HG03469 (cell line): ENCODE data around the gene ODC1.
"Not testable (repeated sequence)": the region's sequence is repeated elsewhere in the genome, so short reads cannot be mapped to it uniquely, and the experiment has no call there.

ENCODE experiments used
- ATAC-seq: cut with Tn5 transposase; IDR thresholded peaks from one replicate; pipeline ENCODE4 v1.9.1; 2021; ENCODE audit warnings: mild to moderate bottlenecking, moderate library complexity, moderate number of reproducible peaks; ENCODE audit not compliant: unreplicated experiment

ODC1 gene

DNA sequence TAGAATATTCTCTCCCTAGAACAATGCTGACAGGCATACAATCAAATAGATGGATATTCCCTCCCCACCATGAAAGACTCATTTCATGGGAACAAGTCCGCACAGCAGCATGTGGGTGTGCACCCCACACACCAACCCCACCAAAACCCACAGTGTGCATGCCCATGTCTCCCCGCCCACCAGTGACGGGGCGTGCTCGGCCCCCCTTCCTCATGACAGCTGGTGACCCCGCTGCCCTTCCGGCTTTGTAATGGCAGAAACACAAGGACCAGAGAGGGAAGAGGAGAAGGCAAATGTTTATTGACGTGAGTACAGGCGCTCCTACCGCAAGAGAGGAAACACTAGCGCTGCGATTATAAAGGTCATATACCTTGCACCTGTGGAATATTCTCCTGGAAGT, 30.8 kb upstream of the ODC1 start:
- no peak for ATAC-seq

DNA sequence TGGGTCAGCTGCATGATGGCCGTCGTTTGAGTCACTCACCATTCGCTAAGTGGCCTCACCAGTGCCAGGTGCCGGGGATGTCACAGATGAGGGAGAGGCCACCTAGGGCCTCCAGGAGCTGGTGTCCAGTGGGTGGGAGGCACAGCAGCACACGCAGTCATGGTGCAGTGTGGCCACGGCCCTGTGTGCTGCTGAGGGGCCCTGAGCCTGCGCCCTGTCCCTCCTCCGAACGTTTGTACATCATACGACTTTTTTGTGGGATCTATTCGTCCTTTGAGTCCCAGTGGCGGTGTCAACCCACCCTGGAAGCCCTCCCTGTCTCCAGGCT, 30.1 kb upstream of the ODC1 start:
- no peak for ATAC-seq

DNA sequence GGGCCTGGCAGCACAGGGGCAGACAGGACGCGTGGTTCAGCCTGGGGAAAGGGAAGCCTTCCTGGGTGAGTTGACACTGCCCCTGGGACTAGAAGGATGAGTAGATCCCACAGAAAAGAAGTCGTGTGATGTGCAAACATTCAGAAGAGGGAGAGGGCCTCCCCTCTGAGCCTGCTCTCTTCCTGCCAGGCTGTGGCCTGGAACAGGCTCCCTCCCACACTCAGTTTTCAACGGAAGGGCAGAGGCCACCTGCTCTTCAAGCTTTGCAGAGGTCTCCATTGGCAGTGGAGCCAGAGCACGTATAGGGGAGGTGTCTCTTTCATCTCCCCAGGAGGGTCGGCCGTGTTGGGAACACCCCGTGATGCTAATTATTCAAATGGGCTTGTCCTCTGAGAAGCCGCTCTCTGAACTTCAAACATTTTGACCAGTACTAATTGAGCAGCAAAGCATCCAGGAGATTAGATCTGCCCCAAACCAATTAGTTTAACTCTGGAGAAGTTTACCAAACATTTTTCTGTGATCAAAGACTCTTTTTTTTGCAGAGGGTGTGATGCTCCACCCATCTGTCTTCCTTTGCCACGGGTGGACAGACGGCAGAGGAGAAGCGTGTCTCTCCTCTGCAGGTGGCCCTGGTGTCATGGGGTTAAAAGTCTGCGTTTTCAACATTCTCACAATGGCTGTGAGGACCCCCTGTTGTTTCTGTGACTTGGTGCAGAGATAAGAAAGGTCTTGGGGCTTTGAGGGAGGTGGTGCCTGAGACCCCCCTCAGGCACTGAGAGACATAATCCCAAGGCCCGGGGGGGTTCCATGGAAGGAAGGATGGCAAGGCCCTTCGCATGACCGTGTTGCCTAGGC, 29.5 kb upstream of the ODC1 start:
- ATAC-seq: no peak

DNA sequence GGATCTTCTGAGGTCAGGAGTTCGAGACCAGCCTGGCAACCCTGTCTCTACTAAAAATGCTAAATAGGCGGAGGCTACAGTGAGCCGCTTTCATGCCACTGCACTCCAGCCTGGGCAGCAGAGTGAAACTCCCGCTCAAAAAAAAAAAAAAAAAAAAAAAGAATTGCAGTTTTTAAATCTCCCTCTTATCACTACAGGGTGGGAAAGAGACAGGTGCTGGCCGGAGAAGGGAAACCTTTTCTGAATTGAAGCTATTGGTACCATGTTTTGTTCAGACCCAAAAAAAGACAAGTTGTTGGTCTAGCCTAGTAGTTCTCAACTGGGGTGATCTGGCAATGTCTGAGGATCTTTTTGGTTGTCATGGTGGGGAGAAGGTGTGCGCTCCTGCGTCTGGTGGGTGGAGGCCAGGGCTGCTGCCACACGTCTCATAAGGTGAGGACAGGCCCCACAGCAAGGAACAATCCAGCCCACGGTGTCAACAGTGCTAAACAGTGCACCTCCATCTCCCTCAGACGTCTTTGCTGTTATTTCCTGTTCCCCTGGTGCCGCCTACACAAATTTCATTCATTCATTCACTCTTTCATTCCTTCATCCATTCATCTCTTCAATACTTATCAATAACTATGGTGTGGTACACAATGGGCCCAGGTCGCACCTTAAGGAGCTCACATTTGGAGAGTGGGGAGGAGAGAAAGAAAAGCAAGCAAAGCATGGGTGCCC, 28.8 kb upstream of the ODC1 start:
- ATAC-seq: no peak

DNA sequence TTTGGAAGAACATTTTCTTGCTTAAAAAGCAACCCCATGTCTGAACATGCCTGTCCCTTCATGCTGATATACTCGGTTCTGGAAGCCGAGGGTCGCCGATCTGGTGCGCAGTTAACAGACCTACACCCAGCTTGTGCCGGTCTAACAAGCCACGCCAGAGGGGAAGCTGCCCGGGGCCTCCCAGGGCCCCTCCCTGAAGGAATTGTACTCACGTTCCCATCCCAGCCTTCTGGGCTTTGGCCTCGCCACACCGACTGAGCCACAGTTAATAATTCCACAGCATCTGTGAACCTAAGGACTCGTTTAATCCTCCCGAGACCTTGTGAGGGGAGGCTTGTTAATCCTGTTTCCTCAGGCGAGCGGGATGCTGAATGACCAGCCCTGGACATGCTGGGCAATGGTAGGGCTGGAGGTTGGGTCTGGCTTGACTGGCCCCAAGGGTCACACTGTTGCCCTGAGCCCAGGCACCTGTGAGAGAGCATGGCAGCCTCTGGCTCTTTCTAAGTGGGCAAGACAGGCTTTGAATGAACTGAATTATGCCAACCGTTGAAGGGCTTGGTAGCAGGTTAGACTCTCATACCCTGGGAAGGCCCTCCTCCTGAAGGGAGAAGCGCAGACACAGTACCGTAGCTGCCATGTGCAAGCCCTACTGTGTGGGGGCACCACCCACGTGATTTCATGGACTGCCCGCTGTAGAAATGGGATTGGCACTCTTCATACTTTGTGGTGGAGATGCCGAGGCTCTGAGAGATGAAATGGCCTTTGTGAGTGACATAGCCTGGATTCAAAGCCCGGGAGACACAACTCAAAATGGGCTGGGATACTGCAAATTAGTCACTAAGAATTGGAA, 27.9 kb upstream of the ODC1 start:
- ATAC-seq: no peak

DNA sequence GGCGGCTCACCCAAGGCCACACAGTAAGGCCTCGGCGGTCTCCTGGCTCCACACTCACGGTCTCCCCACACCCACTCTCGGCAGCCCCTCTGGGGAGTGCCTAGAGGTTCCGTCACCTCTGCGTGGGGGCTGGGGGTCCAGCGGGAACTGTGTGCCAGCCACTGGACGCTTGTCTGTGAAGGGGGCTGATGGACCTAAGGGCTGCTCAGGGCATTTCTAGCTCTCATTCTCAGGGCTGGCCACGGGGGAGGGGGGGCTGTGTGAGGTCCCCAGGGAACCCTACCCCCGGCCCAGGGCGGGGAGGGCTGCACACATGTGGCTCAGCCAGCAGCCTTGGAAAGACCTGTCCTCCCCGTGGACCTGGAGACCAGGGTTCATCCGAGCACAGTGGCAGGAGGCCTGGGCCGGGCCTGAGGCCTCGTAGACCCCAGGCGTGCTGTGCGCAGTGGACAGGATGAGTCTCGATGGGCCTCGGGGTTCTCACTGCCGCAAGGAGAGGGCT, 27.1 kb upstream of the ODC1 start:
- no peak for ATAC-seq

DNA sequence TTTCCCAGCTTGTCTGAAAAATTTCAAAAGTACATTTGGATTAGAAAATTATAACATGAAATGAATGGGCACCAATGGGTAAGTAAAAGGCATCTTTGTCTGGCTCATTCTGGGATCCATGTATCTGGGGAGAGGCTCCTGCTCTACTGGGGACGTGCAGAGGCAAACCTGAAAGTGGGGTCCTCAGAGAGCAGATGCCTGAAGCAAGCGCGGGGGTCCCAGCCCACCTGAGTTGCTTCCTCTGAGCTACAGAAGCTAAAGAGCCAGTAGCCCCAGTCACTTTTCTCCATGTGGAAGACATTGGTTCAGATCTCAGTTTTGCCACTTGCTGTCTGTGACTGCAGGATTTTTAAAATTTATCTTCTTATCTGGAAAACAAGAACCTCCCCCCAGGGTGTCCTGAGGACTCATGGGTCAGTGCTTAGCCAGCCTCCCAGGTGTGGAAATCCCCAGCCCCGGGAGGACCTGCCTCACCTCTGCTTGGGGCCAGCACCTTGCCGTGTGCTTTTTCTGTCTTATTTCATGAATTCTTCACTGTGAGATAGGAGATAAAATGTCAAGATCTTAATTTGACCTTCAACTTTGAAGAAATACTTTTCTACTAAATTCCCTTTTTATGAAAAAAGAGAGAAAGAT, 25.1 kb upstream of the ODC1 start:
- ATAC-seq: no peak

DNA sequence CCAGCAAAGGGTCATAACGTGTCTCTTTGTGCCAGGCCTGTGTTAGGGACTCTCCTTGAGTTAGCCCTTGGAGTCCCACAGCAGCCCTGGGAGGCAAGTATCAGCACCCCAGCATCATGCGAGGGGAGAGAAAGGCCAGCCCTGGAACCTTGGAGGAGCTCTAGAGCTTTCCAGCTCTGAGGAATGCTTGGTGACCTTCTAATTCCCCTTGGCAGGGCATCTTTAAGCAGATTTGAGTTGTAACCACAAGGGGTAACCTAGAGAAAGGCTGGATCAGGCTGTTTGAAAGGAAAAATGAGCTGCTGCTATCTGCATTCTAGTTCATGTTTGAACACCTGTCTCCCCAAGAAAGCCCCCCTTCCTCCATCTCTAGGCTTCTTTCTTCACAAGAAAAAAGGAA, 23.8 kb upstream of the ODC1 start:
- no peak for ATAC-seq

DNA sequence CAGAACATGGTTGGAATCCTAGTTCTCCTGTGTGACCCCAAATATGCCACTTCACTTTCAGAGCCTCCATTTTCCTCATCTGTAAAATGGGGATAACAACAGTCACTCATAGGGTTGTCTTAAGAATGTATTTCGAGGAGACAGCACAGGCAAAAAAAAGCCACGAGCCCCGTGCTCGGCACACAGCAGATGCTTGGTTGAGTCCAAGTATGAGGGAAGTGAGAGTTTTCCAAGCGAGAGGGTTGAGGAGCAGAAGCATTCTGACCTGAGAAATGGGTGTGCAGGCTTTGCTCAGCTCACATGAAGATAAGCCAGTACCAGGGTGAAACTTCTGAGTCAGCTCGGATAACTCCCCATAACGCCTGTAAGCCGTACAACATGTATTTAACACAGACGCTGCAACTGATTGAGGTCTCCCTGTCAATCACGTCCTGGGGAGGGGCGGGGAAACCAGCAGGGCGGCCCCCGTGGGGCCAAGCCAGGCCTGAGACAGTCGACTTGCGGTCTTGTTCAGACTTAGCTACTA, 23.0 kb upstream of the ODC1 start:
- no peak for ATAC-seq

DNA sequence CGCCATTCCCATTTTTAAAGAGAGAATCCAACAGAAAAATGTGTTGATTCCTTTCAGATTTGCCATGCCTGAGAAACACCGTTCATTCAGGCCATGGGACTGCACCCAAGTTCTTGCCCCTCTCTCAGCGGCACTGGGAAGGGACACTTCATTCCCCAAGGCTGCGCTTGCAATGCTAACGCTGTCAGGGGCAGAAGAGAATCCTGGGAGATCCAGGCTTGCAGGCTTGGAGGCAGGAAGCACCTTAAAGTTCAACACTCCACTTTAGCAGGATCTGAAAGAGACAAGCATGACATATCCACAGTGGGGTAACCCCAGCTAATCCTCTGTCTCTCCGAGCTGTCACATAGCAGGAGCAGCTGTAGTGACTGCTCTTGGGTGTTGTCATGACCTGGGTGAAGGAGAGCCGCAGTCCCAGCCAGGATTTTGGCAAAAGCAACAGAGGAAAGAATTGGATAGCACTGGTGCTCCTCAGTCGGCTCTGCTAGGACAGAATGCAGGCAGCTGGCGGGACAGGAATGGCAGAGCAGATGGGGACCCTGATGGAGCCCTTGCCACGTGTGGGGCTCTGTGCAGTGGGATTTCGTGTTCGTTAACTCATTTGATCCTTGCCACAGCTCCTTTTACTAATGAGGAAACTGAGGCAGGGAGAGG, 22.0 kb upstream of the ODC1 start:
- no peak for ATAC-seq

DNA sequence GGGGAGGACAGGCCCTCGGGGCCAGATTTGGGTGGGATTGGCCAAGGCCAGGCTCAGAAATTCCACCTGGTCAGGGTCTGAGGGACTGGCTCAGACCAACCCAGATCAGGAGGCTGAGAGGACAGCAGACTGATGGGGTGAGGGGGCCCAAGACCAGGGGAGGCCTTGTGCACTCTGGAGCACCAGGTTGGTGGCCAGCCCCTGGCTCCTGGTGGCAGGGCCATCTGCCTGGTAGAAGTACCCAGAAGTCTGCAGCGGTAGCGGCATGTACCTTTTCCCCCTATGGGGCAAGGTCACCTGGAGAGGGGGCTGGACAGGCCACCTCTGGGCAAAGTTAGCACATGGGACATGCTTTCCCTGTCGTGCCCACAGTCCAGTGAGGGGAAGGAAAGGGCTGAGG, 21.2 kb upstream of the ODC1 start:
- ATAC-seq: no peak

DNA sequence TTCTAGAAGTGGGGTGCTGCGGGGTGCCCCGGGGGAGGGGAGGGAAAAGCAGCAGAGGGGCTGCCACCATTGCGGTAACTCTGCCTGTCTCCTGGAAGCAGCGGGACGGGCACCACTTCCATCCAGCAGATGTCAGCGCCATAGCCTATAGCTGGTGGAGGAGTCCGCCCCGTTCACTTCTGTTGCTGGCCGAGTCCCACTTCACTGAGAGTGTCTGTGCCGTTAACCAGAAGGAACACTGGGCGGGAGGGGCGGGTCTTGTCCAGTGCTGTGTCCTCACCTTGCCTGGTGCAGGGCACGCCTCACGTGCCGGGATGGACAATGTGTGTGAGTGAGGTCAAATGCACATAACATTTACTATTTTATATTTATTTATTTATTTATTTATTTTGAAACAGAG, 19.3 kb upstream of the ODC1 start:
- no peak for ATAC-seq

DNA sequence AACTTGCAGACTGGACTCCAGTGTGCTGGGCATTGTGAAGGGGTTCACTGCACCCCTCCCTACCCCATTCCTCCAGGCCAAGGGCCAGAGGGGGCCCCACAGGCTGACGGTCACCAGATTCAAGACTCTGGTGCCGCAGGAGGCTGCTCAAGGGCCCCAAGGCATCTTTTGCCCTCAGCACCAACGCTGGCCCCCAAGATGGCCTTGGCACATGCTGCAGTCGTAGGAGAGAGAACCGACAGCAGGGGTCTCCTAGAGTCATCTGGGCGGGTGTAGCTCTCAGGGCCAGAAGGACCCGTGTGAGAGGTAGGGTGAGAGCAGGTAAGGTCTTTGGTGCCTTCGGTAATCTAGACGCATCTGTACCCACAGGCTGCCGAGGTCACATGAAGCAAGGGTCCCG, 18.7 kb upstream of the ODC1 start:
- no peak for ATAC-seq

DNA sequence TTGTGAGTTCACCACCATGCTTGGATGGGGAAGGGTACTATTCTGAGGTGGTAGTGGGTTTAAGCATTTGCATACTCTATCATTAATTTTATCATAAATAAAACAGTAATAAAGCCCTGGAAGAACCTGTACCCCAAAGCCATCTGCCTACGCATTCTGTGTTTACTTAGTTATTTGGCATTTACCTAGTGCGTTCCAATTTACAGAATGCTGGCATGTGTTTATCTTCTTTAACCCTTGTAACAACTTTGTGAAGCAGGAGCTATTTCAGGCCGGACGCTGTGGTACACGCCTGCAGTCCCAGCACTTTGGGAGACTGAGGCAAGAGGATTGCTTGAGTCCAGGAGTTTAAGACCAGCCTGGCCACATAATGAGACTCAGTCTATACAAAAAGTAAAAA, 17.8 kb upstream of the ODC1 start:
- no peak for ATAC-seq

DNA sequence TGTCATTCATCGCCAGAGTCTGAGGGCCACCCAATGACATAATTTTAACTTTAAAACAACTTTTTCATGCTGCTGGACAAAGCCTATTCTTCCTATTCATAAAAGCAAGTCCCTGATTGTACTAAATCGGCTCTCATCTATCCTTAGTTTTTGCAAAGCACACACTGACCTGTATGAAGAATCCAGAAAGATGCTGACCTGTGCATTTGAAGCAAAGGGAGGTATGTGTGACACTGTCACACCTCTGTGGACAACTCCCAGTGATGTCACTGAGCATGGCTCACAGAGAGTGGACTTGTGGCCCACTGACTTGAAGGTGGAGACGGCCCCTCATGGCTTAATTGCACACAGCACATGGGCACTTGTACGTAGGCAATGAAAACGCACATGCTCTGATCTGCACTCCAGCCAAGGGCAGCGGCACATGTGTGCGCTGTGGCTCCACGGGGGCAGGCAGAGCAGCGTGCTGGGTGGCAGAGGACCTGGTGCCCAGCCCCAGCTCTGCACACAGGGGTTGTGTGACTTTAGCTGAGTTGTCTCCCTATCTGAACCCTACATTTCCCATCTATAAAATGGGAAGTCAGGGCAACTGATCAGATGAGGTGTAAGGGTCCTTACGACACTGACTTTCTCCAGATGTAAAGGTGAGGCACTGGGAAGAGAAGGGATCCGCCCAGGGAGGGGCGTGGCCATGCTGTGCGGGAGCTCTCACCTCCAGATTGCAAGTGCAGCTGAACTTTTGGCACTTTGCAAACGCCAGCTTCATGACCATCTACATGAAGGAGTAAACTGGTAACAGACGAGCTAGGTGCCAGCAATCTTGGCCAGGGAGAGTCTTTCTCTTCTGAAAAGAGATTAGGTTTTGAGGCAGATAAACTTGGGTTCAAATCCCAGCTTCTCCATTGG, 14.3 kb upstream of the ODC1 start:
- ATAC-seq: no peak

DNA sequence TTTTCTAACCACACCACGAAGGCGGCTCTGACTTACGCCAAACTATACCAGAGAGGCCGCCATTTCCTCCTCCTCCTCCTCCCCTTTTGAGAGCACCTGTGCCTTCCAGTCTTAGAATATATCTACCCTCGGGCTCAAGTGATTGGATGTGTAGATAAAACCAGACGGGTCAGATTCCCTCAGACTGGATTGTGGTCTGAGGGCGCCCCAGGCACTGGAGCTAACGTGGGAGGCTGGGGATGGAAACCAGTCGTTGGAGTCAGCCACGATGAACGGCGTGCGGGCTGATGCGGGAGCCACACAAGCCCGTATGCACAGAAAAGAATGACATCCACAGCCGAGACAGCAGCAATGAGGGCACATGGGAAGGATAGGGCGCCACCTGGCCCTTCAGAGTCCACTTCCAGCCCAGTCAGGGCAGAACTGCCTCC, 12.3 kb upstream of the ODC1 start:
- ATAC-seq: no peak

DNA sequence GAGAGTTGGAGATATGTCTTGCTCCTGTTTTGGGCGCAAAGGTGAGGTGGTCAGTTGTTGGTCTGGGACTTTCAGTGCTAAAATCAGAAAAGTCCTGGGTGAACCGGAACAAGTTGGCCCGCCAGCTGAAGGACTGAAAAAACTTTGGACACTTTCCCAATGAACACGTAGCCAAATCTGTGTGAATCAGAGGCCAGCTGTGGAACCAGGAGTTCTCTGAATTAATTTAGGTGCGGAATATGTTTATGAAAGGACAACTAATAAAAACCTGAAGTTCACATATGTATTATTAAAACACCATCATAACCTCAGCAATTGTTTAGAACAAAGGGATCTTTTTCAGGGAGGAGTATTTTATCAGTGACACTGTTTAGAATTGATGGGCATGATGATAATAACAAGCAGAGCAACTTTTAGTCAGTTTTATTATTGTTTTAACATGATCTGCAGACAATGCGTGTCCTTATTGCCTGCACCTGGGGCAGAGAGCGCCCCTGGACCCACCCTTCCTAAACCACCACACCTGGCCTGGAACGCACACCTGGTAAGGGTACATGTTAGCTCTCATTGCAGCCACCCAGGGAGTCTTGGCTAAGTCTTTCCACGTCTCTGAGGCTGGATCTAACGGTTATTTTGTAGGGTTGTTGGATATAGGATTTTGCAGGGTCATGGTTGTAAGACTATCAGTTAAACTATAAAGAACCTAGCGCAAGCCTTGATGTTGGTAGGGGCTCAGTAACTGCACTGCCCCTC, 9.9 kb upstream of the ODC1 start:
- ATAC-seq: no peak

DNA sequence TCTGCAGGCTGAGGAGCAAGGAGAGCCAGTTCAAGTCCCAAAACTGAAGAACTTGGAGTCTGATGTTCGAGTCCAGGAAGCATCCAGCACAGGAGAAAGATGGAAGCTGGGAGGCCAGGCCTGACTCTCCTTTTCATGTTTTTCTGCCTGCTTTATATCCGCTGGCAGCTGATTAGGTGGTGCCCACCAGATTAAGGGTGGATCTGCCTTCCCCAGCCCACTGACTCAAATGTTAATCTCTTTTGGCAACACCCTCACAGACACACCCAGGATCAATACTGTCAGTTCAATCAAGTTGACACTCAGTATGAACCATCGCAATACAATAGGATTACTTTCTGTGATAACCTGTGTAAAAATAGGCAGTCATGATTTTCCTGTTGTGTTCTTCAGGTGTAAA, 9.1 kb upstream of the ODC1 start:
- not testable (repeated sequence) for ATAC-seq
